GM20431 (cell line): Measurements from ENCODE around the gene MRPL22.
"Not testable (repeated sequence)": the region's sequence is repeated elsewhere in the genome, so short reads cannot be mapped to it uniquely, and the experiment has no call there.

ENCODE experiments used
- in situ Hi-C: fragments of 300-500 bp; cut with MseI, MboI; formaldehyde crosslinking; loops from one replicate; pipeline ENCODE4 v1.15.0; 2020; ENCODE audit warnings: low sequenced_read_pairs; ENCODE audit not compliant: unreplicated experiment

Gene MRPL22

GRCh38 chr5:154940772-154941620, at the start of gene MRPL22:
MRPL22 (plus strand) TSS chr5:154941073; CDS start chr5:154941111, 38 bp downstream.
- in situ Hi-C loops: no loop called here

GRCh38 chr5:154892369-154892771, 48.5 kb upstream of the MRPL22 start:
- in situ Hi-C loops: no loop called here

GRCh38 chr5:154893381-154893780, 47.5 kb upstream of the MRPL22 start:
- in situ Hi-C loops: no loop called here

GRCh38 chr5:154895606-154896561, 45.0 kb upstream of the MRPL22 start:
- in situ Hi-C loops: no loop called here

GRCh38 chr5:154896562-154897165, 44.2 kb upstream of the MRPL22 start:
- in situ Hi-C loops: no loop called here

GRCh38 chr5:154898210-154898609, 42.7 kb upstream of the MRPL22 start:
- in situ Hi-C loops: no loop called here

GRCh38 chr5:154899151-154899816, 41.6 kb upstream of the MRPL22 start:
- in situ Hi-C loops: no loop called here

- in situ Hi-C loops: no loop called here
Observed at GRCh38 chr5:154900066-154900465, 40.8 kb upstream of the MRPL22 start.

GRCh38 chr5:154901276-154901675, 39.6 kb upstream of the MRPL22 start:
- in situ Hi-C loops: no loop called here

- in situ Hi-C loops: no loop called here
Observed at GRCh38 chr5:154901913-154902312, 39.0 kb upstream of the MRPL22 start.

- in situ Hi-C loops: not testable (repeated sequence)
Observed at GRCh38 chr5:154905601-154906000, 35.3 kb upstream of the MRPL22 start.

- in situ Hi-C loops: no loop called here
Observed at GRCh38 chr5:154916874-154917273, 24.0 kb upstream of the MRPL22 start.

- in situ Hi-C loops: no loop called here
Observed at GRCh38 chr5:154917757-154918156, 23.1 kb upstream of the MRPL22 start.

- in situ Hi-C loops: no loop called here
Observed at GRCh38 chr5:154923441-154924430, 17.1 kb upstream of the MRPL22 start.

GRCh38 chr5:154933537-154933936, 7.3 kb upstream of the MRPL22 start:
- in situ Hi-C loops: no loop called here

- in situ Hi-C loops: no loop called here
Observed at GRCh38 chr5:154934881-154935280, 6.0 kb upstream of the MRPL22 start.

- in situ Hi-C loops: no loop called here
Observed at GRCh38 chr5:154937186-154937717, 3.6 kb upstream of the MRPL22 start.

- in situ Hi-C loops: no loop called here
Observed at GRCh38 chr5:154937718-154938466, 3.0 kb upstream of the MRPL22 start, which contains the start of gene GEMIN5. GEMIN5 (minus strand) TSS chr5:154938211; CDS start chr5:154938133, 78 bp downstream.
